Measurements from ENCODE around the gene TADA2A.

The TADA2A gene

GRCh38 chr17:37462492-37462891 lies 55.8 kb downstream of the TADA2A start:
- DNase-seq (ENCODE audit: low read depth), result no peak
- H3K4me3 ChIP-seq (ENCODE audit: low read depth, low read length), result no peak overlapping the region
- TF ChIP-seq CTCF (IDR thresholded peaks at IDR 0.05; ENCODE audit: insufficient read depth, low read depth, low read length, missing control alignments), result no peak

GRCh38 chr17:37463039-37463438 lies 56.4 kb downstream of the TADA2A start:
- no peak overlapping the region for H3K4me3 ChIP-seq (ENCODE audit: low read depth, low read length)
- TF ChIP-seq CTCF (IDR thresholded peaks at IDR 0.05; ENCODE audit: insufficient read depth, low read depth, low read length, missing control alignments), result no peak
- no peak for DNase-seq (ENCODE audit: low read depth)

GRCh38 chr17:37465069-37465616 lies 58.5 kb downstream of the TADA2A start:
- H3K4me3 ChIP-seq (ENCODE audit: low read depth, low read length), result no peak overlapping the region
- no peak for TF ChIP-seq CTCF (IDR thresholded peaks at IDR 0.05; ENCODE audit: insufficient read depth, low read depth, low read length, missing control alignments)
- DNase-seq (ENCODE audit: low read depth), result no peak

- TF ChIP-seq CTCF (IDR thresholded peaks at IDR 0.05; ENCODE audit: insufficient read depth, low read depth, low read length, missing control alignments), result no peak
- H3K4me3 ChIP-seq (ENCODE audit: low read depth, low read length), result no peak overlapping the region
- DNase-seq (ENCODE audit: low read depth), result no peak
These were observed 59.8 kb downstream of the TADA2A start for GRCh38 chr17:37466471-37466870.

GRCh38 chr17:37470181-37470580 lies 63.5 kb downstream of the TADA2A start:
- no peak for TF ChIP-seq CTCF (IDR thresholded peaks at IDR 0.05; ENCODE audit: insufficient read depth, low read depth, low read length, missing control alignments)

GRCh38 chr17:37475731-37476420 lies 69.2 kb downstream of the TADA2A start:
- no peak overlapping the region for H3K4me3 ChIP-seq (ENCODE audit: low read depth, low read length)
- DNase-seq (ENCODE audit: low read depth), result no peak
- no peak for TF ChIP-seq CTCF (IDR thresholded peaks at IDR 0.05; ENCODE audit: insufficient read depth, low read depth, low read length, missing control alignments)

More at GRCh38 chr17:37470181-37470580, 63.5 kb downstream of the TADA2A start:
- no peak overlapping the region for H3K4me3 ChIP-seq (ENCODE audit: low read depth, low read length)
- no peak for DNase-seq (ENCODE audit: low read depth)
